ENCODE measurements around the gene ULK4. TPM values are rescaled to one million over a fixed set of nuclear protein-coding genes. Genes with fewer than 3 reads are reported as not detected.

The ULK4 gene
- total RNA-seq, 1 experiment from 2014 or later = 6.3 TPM

DNA sequence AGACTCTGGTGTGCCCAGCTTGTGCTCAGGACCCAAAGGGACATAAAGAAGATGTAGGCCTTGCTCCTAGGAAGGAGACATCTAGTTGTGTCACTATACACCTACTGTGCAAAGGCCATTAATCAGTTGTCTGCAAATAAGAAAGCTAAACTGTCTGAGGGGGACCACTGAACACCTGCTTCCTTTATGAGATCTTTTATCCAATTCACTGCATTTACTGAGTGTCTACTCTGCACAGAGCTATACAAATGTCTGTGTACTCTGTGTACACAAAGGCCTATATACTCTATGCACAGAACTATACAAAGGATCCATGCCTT, 637.8 kb downstream of the ULK4 start:
- no peak for TF ChIP-seq EZH2 (IDR thresholded peaks at IDR 0.05)
- TF ChIP-seq, protein P1, sequence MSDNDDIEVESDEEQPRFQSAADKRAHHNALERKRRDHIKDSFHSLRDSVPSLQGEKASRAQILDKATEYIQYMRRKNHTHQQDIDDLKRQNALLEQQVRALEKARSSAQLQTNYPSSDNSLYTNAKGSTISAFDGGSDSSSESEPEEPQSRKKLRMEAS (IDR thresholded peaks at IDR 0.05) = no peak
- TF ChIP-seq ELF1 (IDR thresholded peaks at IDR 0.05; ENCODE audit: borderline replicate concordance, low read depth) = no peak
- no peak for TF ChIP-seq EZH2phosphoT487 (IDR thresholded peaks at IDR 0.05; ENCODE audit: borderline replicate concordance)
- TF ChIP-seq SIN3A (IDR thresholded peaks at IDR 0.05; ENCODE audit: low read depth) = no peak
- no peak for TF ChIP-seq CTCF (IDR thresholded peaks at IDR 0.05 in 2 of 3, conservative IDR thresholded peaks at IDR 0.05 in 1 of 3; ENCODE audit: borderline replicate concordance in 1 of 3, insufficient read depth in 1 of 3, low read depth in 2 of 3, low read length in 2 of 3)
- no peak for TF ChIP-seq FOSL1 (IDR thresholded peaks at IDR 0.05; ENCODE audit: low read depth)
- TF ChIP-seq POLR2A (IDR thresholded peaks at IDR 0.05; ENCODE audit: borderline replicate concordance, extremely low read depth, insufficient read depth, insufficient read length) = no peak
- no peak for TF ChIP-seq JUND (IDR thresholded peaks at IDR 0.05)
- no peak for TF ChIP-seq RAD21 (IDR thresholded peaks at IDR 0.05; ENCODE audit: low read depth)
- no peak for TF ChIP-seq CEBPB (IDR thresholded peaks at IDR 0.05; ENCODE audit: low read depth)
- TF ChIP-seq EGR1 (IDR thresholded peaks at IDR 0.05; ENCODE audit: low read depth) = no peak
- no peak for TF ChIP-seq SP1 (IDR thresholded peaks at IDR 0.05; ENCODE audit: low read depth)
- no peak for TF ChIP-seq TCF7L2 (IDR thresholded peaks at IDR 0.05; ENCODE audit: borderline replicate concordance, extremely low read depth, insufficient read depth, insufficient read length)
- TF ChIP-seq POLR2AphosphoS5 (IDR thresholded peaks at IDR 0.05; ENCODE audit: low read depth, low read length) = no peak
- TF ChIP-seq YY1 (IDR thresholded peaks at IDR 0.05; ENCODE audit: extremely low read depth, insufficient replicate concordance, low read depth, low read length) = no peak
- no peak for TF ChIP-seq CBX3 (IDR thresholded peaks at IDR 0.05; ENCODE audit: low read depth)
- Histone ChIP-seq H2AFZ (ENCODE audit: low read depth, low read length, poor library complexity, severe bottlenecking) (no peak overlapping the region), H3K4me2 (ENCODE audit: low read length) (no peak overlapping the region), H3K27ac (ENCODE audit: low read depth, low read length) (no peak overlapping the region), H3K36me3 (ENCODE audit: control insufficient read depth in 1 of 2, insufficient read depth in 2 of 2, low read length in 2 of 2) (no peaks in the 10 kb centered on the region), H3K9me2 (ENCODE audit: insufficient read depth) (no peaks in the 10 kb centered on the region), H3K4me1 (ENCODE audit: control insufficient read depth in 1 of 2, insufficient read depth in 2 of 2, low read length in 2 of 2) (peaks cover 0 to 5% of the 10 kb centered on the region in 2 experiments; a peak in 2 of 4 replicates), H4K20me1 (ENCODE audit: insufficient read depth) (no peaks in the 10 kb centered on the region), H3K9ac (ENCODE audit: low read length) (no peak overlapping the region), H3K79me2 (ENCODE audit: insufficient read depth, low read length) (no peaks in the 10 kb centered on the region), H3K27me3 (ENCODE audit: insufficient read depth, low read length) (no peaks in the 10 kb centered on the region), H3K9me3 (ENCODE audit: control insufficient read depth in 1 of 2, insufficient read depth in 1 of 2, low read depth in 1 of 2, low read length in 2 of 2) (no peaks in the 10 kb centered on the region), H3K4me3 (replicated peaks in 1 of 2; ENCODE audit: low read depth in 1 of 2, low read length in 2 of 2) (no peak overlapping the region)
- ChIA-PET RAD21 (ENCODE audit: low non-redundant PET in 1 of 2, low total read pairs in 2 of 2, uncharacterized antibody in 2 of 2, unreplicated experiment in 2 of 2) (no interaction called here), POLR2A (no interaction called here), CTCF (no interaction called here)
- no TSS peak for BruUV-seq (replicated peaks)
- no peak for DNase-seq (ENCODE audit: low read depth, low spot score)
- ATAC-seq = no peak
- intact Hi-C loops (cut with micrococcal nuclease) = no loop called here
